Measurements from ENCODE around the gene KAT6B.

GRCh38 chr10:75081379-75081778 is 255.0 kb downstream of the KAT6B start:
- no peak for TF ChIP-seq EZH2phosphoT487 (IDR thresholded peaks at IDR 0.05)
- TF ChIP-seq, protein P1, sequence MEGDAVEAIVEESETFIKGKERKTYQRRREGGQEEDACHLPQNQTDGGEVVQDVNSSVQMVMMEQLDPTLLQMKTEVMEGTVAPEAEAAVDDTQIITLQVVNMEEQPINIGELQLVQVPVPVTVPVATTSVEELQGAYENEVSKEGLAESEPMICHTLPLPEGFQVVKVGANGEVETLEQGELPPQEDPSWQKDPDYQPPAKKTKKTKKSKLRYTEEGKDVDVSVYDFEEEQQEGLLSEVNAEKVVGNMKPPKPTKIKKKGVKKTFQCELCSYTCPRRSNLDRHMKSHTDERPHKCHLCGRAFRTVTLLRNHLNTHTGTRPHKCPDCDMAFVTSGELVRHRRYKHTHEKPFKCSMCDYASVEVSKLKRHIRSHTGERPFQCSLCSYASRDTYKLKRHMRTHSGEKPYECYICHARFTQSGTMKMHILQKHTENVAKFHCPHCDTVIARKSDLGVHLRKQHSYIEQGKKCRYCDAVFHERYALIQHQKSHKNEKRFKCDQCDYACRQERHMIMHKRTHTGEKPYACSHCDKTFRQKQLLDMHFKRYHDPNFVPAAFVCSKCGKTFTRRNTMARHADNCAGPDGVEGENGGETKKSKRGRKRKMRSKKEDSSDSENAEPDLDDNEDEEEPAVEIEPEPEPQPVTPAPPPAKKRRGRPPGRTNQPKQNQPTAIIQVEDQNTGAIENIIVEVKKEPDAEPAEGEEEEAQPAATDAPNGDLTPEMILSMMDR (IDR thresholded peaks at IDR 0.05) = no peak

All from neural progenitor cell (in vitro differentiated cells).